ENCODE data around the gene GRIK3.

GRIK3 gene

DNA sequence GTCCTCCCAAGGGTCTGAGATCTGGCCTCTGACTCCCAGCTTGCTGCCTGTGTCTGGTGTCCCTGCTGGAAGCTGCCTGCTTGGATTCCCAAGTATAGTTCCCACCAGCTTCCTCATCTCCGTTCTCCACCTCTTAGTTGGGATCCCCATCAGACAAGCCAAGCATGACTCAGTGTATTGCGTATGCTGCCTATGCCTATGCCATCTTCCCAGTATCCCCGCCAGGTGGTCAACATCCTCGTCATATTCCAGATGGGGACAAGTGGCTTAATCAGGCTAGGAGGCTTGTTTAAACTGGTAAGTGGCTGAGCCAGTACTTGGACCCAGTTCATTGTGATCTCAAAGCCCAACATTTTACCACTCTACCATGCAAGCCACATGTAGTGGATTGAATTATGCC lies 204.4 kb downstream of the GRIK3 start:
- DNase-seq (ENCODE audit: low read depth in 2 of 2) = no peak

DNA sequence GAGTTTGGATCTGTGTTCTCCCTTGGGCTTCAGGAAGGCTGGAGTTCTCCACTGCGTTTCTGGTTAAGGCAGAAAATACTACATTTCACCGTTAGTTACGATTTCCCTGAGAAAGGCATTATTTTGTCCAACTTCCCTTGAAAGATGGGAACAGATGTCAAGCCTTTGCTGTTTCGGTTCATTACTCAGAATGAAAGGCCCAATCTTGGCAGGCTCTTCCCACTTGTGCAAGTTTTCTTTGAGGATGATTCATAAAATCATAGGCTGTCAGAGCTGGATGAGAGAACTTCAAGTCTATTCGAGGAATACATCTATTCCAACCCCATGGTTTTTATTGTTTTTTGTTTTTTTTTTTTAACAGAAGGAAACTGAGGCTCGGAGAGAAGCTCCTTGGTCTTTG lies 205.2 kb downstream of the GRIK3 start:
- DNase-seq (ENCODE audit: low read depth in 2 of 2) = no peak

DNA sequence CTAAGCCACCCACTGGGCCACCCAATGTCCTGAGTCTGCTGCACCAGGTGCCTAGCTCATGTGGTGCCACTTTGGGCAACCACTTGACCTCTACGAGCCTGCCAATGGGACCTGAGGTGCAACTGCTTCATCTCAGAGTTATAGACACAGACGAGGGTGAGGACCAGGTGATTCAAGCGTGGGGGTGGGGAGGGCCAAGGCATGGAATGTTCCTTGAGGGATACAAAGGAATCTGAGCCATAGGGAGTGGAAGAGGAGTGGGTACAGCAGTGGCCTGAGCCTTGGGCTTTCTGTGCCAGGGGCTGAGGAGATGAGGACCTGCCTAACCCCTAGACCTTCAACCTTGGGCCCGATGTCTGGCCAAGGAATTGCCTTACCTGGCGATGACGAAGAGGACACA lies 209.1 kb downstream of the GRIK3 start:
- DNase-seq (ENCODE audit: low read depth in 2 of 2) = no peak

GRCh38 chr1:36824390-36824861 lies 209.9 kb downstream of the GRIK3 start:
- DNase-seq (ENCODE audit: low read depth in 2 of 2) = no peak

DNA sequence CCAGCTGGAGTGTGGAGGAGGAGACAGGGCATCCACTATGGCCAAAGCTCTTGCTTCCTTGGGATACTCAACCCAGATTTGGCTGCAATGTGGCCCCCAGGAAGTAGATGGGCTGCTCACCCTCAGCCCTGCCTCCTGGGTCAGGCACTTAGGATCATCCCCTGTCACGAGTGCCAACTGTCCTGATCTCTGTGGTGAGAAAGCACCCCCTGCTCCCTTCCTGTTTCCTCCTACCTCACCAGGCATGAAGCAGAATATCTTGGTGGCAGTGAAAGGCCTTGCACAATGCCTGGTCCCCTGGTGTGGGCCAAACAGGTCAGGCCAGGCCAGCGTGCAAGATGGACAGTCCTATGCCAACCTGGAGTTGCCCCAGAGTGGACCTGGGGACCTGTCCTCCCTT lies 211.7 kb downstream of the GRIK3 start:
- no peak for DNase-seq (ENCODE audit: low read depth in 2 of 2)

DNA sequence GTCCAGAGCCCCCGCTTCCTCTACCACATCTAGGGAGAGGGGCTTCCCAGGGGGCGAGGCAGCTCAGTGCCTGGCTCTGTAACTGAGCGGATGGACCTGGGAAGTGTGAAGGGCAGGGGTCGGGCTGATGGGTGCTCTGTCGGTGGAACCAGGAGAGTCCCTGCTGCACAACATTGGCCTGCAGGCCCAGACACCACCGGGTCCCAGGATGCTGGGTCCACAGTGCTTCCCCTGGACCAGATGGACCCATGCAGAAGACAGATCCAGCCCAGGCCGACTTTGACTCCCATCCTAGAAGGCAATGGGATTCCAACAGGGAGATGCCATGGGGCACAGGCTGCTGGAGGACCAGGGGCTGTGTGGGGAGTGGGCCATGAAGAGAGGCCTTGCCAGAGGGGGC lies 212.9 kb downstream of the GRIK3 start:
- DNase-seq (ENCODE audit: low read depth in 2 of 2) = no peak

DNA sequence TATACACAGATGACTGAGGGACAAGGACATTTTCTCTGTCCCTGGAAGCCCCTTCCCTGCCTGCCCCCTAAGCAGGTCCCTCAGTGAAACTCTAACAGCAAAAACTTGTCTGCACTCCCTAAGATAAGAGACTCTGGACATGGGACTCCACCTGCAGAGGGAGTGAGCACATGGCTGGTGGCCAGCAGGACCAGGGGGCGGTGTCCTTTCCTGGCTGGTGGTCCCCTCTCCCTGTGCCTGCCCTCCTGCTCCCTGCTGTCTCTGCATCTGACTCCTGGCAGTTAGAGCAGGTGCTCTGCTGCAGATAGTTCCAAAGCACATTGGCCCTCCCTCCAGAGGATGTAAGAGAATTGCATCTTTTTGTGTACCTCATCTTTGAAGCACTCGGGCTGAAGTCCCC lies 215.5 kb downstream of the GRIK3 start:
- no peak for DNase-seq (ENCODE audit: low read depth in 2 of 2)

DNA sequence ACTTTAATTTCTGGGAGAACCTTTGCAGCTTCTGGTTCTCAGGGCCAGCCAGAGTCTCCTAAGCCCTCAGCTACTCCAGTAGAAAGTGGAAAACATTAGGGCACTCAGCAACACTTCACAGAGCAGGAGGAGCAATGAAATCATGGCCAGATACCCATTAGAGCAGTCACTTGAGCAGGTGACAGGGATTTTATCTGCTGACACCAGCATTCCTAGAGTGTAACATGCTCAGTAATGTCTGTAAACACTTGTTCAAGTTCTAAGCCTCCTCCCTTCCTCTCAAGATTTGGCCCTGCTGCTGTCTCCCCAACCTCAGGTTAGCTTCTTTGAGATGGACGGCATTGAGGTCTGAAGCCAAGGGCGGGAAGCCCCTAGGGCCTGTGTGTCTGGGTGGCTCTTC lies 218.0 kb downstream of the GRIK3 start:
- no peak for DNase-seq (ENCODE audit: low read depth in 2 of 2)

DNA sequence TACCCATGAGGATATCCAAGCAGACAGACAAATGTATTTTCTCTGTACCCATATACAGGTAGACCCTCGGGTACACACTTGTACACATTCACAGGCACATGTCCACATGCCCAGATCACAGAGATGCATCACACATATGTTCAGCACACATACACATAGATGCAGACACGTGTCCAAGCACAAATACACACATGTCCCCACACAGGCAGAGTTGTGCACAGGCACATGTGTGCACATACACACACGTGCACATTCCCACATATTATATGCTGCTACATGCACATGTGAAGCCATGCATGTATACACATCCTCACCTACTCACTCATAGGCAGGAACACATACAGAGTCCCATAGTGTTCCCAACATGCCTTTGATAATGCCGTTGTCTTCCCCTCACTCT lies 219.5 kb downstream of the GRIK3 start:
- DNase-seq (ENCODE audit: low read depth in 2 of 2) = no peak

DNA sequence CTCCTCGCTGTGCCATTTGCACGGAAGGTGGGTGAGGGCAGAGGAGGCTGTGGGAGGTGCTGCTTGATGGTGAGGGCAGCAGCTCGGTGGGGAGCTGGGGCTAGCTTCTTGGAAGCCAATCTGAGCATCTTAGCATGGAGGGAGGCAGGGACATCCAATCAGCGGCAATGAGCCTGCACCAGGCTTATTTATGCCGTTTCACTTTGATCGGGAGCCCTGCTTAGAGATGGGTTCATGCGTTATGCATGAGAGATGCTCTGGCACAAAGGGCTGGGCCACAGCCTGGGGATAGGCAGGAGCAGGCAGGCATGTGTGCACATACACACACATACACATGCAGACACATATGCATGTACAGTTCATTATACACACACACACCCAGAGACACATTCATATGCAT lies 220.2 kb downstream of the GRIK3 start:
- DNase-seq (ENCODE audit: low read depth in 2 of 2) = no peak

DNA sequence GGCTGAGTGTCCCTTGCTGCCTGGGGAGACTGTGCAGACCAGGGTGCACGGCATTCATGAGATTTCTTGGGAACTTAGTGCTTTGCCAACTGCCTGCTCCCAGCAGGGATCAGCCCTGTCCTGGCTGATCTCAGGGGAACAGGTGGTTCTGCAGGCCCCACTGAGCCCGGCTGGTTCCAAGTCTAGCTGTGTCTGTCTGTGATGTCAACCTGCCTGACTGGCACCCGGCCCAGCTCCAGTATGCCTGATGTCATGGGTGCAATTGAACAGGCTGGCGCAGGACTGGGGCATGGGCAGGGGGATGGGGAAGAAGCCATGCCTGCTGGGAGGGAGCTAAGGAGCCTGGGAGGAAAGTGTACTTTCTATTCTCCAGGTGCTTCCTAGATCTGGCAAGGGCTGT lies 227.1 kb downstream of the GRIK3 start:
- no peak for DNase-seq (ENCODE audit: low read depth in 2 of 2)

GRCh38 chr1:36805979-36806640 lies 228.2 kb downstream of the GRIK3 start:
- DNase-seq (ENCODE audit: low read depth in 2 of 2) = no peak

GRCh38 chr1:36804669-36805314 lies 229.5 kb downstream of the GRIK3 start:
- DNase-seq (ENCODE audit: low read depth in 2 of 2) = no peak

DNA sequence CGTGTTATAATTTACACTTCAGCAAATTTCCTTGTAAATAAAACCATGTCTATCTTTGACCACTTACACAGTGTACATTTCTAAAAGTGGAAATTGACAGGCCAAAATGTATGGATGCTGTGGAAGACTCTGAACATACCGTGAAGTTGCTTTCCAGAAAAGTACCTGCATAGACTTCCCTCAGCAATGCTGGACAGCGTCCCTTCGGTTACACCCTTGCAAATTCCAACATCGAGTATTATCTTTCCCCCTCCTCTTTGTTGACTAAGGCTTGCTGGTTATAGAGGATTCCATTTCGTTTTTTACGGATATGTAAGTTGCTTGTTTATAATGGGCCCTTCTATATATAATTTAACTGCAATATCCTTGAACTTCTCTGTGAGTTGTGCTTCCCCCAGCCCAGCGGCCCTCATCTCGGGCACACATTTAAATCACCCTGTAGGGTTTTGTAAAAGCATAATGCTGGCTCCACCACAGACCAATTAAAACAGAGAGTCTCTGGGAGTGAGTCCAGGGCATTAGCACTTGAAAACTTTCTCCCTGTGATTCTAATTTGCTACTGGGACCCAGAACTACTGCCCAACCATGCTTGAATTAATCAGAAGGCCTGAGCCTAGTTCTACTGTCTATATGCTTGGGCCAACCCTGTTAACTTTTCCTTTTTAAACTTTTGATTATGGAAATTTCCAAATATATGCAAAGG lies 230.3 kb downstream of the GRIK3 start:
- no peak for DNase-seq (ENCODE audit: low read depth in 2 of 2)

DNA sequence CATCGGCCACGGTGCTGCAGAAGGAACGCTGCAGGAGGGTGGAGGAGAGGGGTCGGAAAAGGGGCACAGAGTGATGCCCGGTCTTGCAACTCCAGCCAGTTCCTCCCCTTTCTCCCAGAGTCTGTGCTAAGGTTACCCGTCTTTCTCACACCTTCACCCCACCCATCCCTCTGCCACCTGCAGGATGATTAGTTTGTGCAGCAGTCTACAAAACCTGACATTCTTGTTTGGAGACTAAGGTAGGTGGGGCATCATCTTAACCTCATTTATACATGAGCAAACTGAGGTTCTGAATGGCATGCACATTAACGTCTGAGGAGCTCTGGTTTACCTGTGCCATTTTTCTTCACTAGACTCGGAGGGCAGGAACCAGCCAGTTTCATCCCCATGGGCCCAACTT lies 232.3 kb downstream of the GRIK3 start:
- DNase-seq (ENCODE audit: low read depth in 2 of 2) = no peak

- DNase-seq (ENCODE audit: low read depth in 2 of 2) = no peak
Observed at GRCh38 chr1:36797761-36798160, 236.6 kb downstream of the GRIK3 start.

DNA sequence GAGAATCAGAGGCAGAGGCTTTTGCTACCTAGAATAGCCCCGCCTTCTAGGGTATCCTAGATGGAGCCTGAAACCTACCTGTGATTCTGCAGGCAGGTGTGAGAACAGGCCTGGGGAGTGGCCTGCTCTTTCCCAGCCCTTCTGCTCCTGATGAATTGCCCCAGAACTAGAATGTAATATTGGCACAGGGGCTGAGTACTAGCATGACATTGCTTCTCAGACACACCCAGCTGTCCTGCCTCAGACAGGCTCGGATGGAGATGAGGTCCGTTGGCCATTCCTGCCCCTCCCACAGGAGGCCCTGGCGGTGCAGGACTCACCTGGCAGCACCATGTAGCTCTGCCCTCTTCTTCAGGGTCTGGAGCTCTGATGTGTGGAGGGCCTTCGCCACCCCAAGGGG lies 237.6 kb downstream of the GRIK3 start:
- DNase-seq (ENCODE audit: low read depth in 2 of 2) = no peak

- no peak for DNase-seq (ENCODE audit: low read depth in 2 of 2)
Observed at GRCh38 chr1:36796106-36796590, 238.2 kb downstream of the GRIK3 start.

DNA sequence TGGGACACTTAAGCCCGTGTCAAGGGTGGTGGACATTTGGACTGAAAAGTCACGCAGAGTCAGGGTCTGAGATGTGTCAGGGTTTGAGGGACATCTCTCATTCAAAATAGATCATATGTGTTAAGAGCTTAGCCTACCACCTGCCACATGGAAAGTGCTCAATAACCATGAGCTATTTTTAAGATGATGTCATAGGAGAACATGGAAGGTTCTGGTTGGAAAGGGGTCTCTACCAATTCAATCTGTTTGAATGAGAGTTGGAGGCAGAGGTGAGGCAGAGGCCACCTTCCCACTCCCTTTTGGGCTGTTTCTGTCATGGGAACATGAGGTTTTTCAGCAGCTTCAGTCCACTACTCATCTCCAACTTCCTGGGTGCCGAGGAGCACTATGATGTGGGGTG lies 239.9 kb downstream of the GRIK3 start:
- DNase-seq (ENCODE audit: low read depth in 2 of 2) = no peak

DNA sequence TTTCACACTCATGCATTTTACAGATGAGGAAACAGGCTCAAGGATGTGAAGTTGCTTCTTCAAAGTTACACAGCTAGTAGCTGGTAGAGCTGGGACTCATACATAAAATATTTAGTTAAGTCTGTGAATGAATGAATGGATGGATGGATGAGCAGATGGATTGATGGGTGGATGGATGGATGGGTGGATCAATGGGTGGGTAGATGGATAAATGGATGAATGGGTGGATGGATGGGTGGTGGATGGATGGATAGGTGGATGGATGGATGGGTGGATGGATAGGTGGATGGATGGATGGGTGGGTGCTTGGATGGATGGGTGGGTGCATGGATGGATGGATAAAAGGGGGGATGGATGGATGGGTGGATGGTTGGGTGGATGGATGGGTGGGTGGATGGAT lies 240.9 kb downstream of the GRIK3 start:
- DNase-seq (ENCODE audit: low read depth in 2 of 2) = no peak

DNA sequence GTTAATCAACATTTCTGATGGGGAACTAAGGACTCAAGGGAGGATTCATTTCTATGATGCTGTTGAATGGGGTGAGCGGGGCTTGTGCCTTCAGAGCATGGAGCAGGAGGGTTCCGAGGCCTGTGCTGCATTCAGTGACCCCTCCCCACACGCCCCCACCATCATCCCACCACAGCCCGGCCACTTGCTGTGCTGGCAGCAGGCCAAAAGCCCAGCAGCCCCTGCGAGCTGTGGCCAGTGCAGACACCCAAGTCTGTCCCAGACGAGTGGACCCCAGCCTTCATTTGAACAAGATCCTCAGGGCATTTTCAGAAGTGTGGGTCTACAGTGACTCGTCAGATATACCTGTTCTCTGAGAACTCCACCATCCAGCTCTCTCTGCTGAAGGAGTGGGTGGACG lies 242.0 kb downstream of the GRIK3 start:
- no peak for DNase-seq (ENCODE audit: low read depth in 2 of 2)

GRCh38 chr1:36790191-36790590 lies 244.1 kb downstream of the GRIK3 start:
- no peak for DNase-seq (ENCODE audit: low read depth in 2 of 2)

DNA sequence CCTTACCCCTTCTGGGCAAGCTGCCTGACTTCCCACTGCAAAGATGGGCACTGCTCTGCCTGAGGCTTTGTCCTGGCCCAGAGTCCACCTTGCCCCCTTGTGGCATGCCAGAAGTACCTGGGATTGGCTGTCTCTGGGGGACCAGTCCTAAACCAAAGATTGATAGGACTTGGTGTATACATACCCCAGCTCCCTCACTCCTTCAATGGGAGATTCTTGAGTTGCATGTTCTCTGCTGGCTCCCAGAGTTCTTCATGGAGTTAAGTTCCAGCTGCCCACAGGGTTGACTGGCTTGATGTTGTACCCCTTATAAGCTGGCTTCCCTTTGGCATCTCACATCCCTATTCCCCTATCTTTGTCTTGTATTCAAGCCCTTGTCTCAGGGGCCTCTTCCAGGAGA lies 244.8 kb downstream of the GRIK3 start:
- DNase-seq (ENCODE audit: low read depth in 2 of 2) = no peak

Measured in stimulated activated CD8-positive, alpha-beta memory T cell treated with anti-CD3 and anti-CD28 coated beads, Interleukin-15, amount 100 ng/mL, for 4 hours (primary cell).